WTC11 (cell line): ENCODE results near the gene CFAP251. TPM values are rescaled to one million over a fixed set of nuclear protein-coding genes. Genes with fewer than 3 reads are reported as not detected.

Source experiments
- ATAC-seq: fragments of 200-7000 bp; cut with Tn5 transposase; 2 replicates; pipeline ENCODE4 v1.10.0; 2021; ENCODE audit warnings: mild to moderate bottlenecking, moderate library complexity
- CTCF ChIA-PET: fragments of 300-600 bp; sonication (Branson Sonifier 250); formaldehyde crosslinking; loops from one replicate; lab custom pipeline; 2021; ENCODE audit warnings: antibody characterized with exemption; lab: Charles Lee
- POLR2A ChIA-PET: fragments of 350-600 bp; sonication (Branson Sonifier 250); formaldehyde crosslinking; loops from one replicate; lab custom pipeline; 2021; ENCODE audit warnings: antibody characterized with exemption; lab: Charles Lee
- DNase-seq: peaks from one replicate; pipeline ENCODE4 v3.0.0; 2021; ENCODE audit warnings: low spot score
- H3K27ac Mint-ChIP-seq: 2 replicates; pipeline ENCODE4 v1.8.0; 2021; ENCODE audit warnings: mixed read lengths
- H3K27me3 Mint-ChIP-seq: 2 replicates; pipeline ENCODE4 v1.8.0; 2021; ENCODE audit warnings: low read depth, mild to moderate bottlenecking, moderate library complexity, mixed read lengths
- H3K36me3 Mint-ChIP-seq: 2 replicates; pipeline ENCODE4 v1.8.0; 2021; ENCODE audit warnings: mixed read lengths
- H3K4me1 Mint-ChIP-seq: 2 replicates; pipeline ENCODE4 v1.8.0; 2022; ENCODE audit warnings: mixed read lengths
- H3K4me3 Mint-ChIP-seq: 2 replicates; pipeline ENCODE4 v1.8.0; 2021; ENCODE audit warnings: mild to moderate bottlenecking, moderate library complexity, mixed read lengths
- H3K9me3 Mint-ChIP-seq: 2 replicates; pipeline ENCODE4 v1.8.0; 2021; ENCODE audit warnings: mixed read lengths
- ATF1 ChIP-seq: sonication (generic); formaldehyde crosslinking; IDR thresholded peaks from 2 replicates; pipeline ENCODE4 v1.8.1; 2023; ENCODE audit warnings: mild to moderate bottlenecking, moderate library complexity, missing genetic modification reagents
- MLX ChIP-seq: sonication (generic); formaldehyde crosslinking; IDR thresholded peaks from 2 replicates; pipeline ENCODE4 v1.8.1; 2023; ENCODE audit warnings: mild to moderate bottlenecking, missing genetic modification reagents, moderate library complexity
- MXD4 ChIP-seq: fragments of 250-450 bp; sonication (Bioruptor Pico); IDR thresholded peaks from 2 replicates; pipeline ENCODE4 v1.8.0; 2021; ENCODE audit warnings: mild to moderate bottlenecking, moderate library complexity, borderline replicate concordance
- MYBL2 ChIP-seq: sonication (generic); formaldehyde crosslinking; IDR thresholded peaks from 2 replicates; pipeline ENCODE4 v1.8.1; 2023; ENCODE audit warnings: mild to moderate bottlenecking, moderate library complexity, missing genetic modification reagents
- NR2C2 ChIP-seq: sonication (generic); formaldehyde crosslinking; IDR thresholded peaks from 2 replicates; pipeline ENCODE4 v1.8.0; 2022; ENCODE audit warnings: mild to moderate bottlenecking, missing genetic modification reagents
- ZBTB43 ChIP-seq: sonication (generic); formaldehyde crosslinking; IDR thresholded peaks from 2 replicates; pipeline ENCODE4 v1.8.1; 2023; ENCODE audit warnings: mild to moderate bottlenecking, missing genetic modification reagents
- ZNF281 ChIP-seq: sonication (generic); formaldehyde crosslinking; IDR thresholded peaks from 2 replicates; pipeline ENCODE4 v1.8.0; 2023; ENCODE audit warnings: mild to moderate bottlenecking, missing genetic modification reagents
- ZNF425 ChIP-seq: fragments of 250-450 bp; sonication (Bioruptor Pico); conservative IDR thresholded peaks from 2 replicates; pipeline ENCODE4 v1.9.0; 2021; ENCODE audit warnings: mild to moderate bottlenecking
- ZNF532 ChIP-seq: fragments of 250-450 bp; sonication (Bioruptor Pico); IDR thresholded peaks from 2 replicates; pipeline ENCODE4 v1.9.0; 2021; ENCODE audit warnings: mild to moderate bottlenecking, borderline replicate concordance
- total RNA-seq: library from RNA; stranded (reverse); gene quantifications from 3 replicates; pipeline ENCODE4 v1.2.3, GENCODE V29; 2021
- TF ChIP-seq, protein P1 (sequence below): sonication (generic); formaldehyde crosslinking; IDR thresholded peaks from 2 replicates; pipeline ENCODE4 v1.8.0; 2022; ENCODE audit warnings: mild to moderate bottlenecking, missing genetic modification reagents
- TF ChIP-seq, protein P2 (sequence below): sonication (generic); formaldehyde crosslinking; IDR thresholded peaks from 2 replicates; pipeline ENCODE4 v1.8.1; 2022; ENCODE audit warnings: missing genetic modification reagents, borderline replicate concordance
- TF ChIP-seq, protein P3 (sequence below): sonication (generic); formaldehyde crosslinking; IDR thresholded peaks from 2 replicates; pipeline ENCODE4 v1.8.1; 2023; ENCODE audit warnings: mild to moderate bottlenecking, missing genetic modification reagents, borderline replicate concordance

The CFAP251 gene
- total RNA-seq, 1 experiment from 2014 or later: 3.1 TPM

GRCh38 chr12:121989276-121990113 lies 71.1 kb downstream of the CFAP251 start (continued):
- no peak for TF ChIP-seq ZNF532 (CRISPR knock-in tag)

GRCh38 chr12:121990114-121990647 lies 71.8 kb downstream of the CFAP251 start:
- ATAC-seq: no peak
- Mint-ChIP-seq H3K4me3 (no peak overlapping the region), H3K36me3 (no peaks in the 10 kb centered on the region), H3K4me1 (no peaks in the 10 kb centered on the region), H3K9me3 (no peaks in the 10 kb centered on the region), H3K27ac (no peak overlapping the region), H3K27me3 (no peaks in the 10 kb centered on the region)
- POLR2A ChIA-PET: no interaction called here
- CTCF ChIA-PET: interaction anchor here (1.6 kb wide), 1 partner anchor 32 kb away, joined by 4 read pairs; no protein-coding TSS in a partner anchor
- no peak for DNase-seq
- TF ChIP-seq ZBTB43 (CRISPR knock-in tag) (no peak), NR2C2 (CRISPR knock-in tag) (no peak), ATF1 (CRISPR knock-in tag) (no peak), MYBL2 (CRISPR knock-in tag) (no peak), ZNF281 (CRISPR knock-in tag) (no peak), MLX (CRISPR knock-in tag) (no peak), MXD4 (CRISPR knock-in tag) (no peak), ZNF425 (CRISPR knock-in tag) (no peak)
- TF ChIP-seq, protein P1, sequence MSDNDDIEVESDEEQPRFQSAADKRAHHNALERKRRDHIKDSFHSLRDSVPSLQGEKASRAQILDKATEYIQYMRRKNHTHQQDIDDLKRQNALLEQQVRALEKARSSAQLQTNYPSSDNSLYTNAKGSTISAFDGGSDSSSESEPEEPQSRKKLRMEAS (CRISPR knock-in tag): no peak
- TF ChIP-seq, protein P2, sequence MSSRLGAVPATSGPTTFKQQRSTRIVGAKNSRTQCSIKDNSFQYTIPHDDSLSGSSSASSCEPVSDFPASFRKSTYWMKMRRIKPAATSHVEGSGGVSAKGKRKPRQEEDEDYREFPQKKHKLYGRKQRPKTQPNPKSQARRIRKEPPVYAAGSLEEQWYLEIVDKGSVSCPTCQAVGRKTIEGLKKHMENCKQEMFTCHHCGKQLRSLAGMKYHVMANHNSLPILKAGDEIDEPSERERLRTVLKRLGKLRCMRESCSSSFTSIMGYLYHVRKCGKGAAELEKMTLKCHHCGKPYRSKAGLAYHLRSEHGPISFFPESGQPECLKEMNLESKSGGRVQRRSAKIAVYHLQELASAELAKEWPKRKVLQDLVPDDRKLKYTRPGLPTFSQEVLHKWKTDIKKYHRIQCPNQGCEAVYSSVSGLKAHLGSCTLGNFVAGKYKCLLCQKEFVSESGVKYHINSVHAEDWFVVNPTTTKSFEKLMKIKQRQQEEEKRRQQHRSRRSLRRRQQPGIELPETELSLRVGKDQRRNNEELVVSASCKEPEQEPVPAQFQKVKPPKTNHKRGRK (CRISPR knock-in tag): no peak
- TF ChIP-seq, protein P3, sequence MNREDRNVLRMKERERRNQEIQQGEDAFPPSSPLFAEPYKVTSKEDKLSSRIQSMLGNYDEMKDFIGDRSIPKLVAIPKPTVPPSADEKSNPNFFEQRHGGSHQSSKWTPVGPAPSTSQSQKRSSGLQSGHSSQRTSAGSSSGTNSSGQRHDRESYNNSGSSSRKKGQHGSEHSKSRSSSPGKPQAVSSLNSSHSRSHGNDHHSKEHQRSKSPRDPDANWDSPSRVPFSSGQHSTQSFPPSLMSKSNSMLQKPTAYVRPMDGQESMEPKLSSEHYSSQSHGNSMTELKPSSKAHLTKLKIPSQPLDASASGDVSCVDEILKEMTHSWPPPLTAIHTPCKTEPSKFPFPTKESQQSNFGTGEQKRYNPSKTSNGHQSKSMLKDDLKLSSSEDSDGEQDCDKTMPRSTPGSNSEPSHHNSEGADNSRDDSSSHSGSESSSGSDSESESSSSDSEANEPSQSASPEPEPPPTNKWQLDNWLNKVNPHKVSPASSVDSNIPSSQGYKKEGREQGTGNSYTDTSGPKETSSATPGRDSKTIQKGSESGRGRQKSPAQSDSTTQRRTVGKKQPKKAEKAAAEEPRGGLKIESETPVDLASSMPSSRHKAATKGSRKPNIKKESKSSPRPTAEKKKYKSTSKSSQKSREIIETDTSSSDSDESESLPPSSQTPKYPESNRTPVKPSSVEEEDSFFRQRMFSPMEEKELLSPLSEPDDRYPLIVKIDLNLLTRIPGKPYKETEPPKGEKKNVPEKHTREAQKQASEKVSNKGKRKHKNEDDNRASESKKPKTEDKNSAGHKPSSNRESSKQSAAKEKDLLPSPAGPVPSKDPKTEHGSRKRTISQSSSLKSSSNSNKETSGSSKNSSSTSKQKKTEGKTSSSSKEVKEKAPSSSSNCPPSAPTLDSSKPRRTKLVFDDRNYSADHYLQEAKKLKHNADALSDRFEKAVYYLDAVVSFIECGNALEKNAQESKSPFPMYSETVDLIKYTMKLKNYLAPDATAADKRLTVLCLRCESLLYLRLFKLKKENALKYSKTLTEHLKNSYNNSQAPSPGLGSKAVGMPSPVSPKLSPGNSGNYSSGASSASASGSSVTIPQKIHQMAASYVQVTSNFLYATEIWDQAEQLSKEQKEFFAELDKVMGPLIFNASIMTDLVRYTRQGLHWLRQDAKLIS: no peak
